Measurements from ENCODE around the gene TCERG1L.

Gene TCERG1L

DNA sequence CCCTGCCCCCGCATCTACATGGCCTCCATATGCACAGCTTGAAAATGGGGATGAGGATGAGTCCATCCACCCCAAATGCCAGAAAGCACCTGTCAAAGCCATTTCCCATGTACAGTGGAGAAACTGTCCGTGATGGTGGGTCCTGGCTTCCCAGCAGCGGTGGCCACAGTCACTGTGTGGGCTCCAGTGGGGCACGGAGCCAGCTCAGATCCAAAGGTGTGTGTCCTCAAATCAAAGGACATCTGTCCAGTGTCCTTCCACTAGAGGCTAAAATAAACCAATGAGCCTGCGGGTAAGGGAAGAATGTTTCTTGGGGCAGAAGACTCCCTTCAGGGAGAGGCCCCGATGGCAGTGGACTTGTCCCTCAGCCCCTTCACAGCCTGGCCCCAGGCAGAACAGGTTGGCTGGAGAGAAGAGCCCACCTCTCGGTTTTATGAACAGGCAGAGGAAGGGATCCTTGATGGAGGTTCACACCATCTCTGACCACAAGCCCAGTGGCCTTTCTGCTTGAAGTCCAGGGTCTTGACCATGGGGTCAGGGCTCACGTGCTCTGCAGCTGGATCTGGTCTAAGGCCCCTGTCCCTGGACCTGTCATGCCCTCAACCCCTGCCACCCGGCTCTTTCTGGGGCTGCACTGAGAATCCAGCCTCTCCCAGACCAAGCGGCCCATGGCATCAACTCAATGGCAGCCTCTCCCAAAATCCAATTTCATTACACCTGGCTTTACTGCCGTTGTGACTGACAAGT lies 106.9 kb downstream of the TCERG1L start:
- no peak for DNase-seq

DNA sequence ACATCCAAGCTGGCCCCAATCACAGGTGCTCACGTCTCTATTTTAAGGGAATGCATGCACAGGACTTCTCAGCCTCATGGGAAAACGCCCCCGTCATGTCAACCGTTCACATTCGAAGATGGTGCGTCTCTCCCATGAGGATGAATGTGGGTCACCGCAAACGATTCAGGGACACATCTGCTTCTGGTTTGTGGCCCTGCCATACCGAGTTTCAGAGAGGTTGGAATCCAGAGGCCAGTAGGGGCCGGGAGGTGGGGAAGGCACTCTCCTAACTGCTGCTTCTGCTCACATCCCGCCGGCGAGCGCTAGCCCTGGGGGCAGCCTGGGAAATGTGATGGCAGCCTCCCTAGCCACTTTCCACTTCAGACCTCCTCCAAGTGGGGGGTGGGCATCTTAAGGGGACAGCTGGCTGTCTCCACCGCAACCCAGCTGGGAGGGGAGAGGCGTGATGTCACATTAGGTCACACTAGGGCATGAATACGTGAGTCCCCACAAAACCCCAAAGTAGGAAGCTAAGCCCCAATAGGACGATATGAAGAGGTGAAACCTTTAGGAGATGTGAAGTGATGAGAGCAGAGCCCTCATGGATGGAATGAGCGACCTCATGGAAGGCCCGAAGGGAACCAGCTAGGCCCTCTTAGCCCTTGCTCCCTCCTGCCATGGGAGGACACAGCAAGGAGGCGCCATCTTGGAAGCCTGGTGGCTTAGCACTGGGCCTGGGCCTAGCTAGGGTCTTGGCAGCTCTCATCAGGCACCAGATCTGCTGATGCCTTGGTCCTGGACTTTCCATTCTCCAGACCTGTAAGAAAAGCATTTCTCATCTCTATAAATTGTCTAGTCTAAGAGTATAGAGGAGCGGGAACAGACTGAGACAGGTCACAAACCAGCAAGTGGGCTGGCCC lies 107.8 kb downstream of the TCERG1L start:
- DNase-seq: no peak

DNA sequence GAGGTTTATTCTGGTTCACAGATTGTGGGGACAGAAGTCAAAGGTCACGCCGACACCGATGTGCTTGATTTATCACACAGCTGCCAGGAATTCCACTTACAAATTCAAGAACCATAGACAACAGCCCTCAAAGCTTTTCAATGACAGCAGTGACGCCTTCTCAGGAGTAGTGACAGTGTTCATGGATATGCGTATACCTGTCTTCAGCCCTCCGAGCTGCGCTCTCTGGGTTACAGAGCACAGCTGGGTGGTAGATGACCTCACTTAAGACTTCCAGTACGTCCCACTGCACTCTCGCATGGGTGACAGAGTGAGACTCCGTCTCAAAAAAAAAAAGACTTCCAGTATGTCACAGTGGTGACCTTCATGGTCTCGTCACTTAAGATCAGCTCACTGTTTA lies 108.5 kb downstream of the TCERG1L start:
- DNase-seq: peak; percentile 45

DNA sequence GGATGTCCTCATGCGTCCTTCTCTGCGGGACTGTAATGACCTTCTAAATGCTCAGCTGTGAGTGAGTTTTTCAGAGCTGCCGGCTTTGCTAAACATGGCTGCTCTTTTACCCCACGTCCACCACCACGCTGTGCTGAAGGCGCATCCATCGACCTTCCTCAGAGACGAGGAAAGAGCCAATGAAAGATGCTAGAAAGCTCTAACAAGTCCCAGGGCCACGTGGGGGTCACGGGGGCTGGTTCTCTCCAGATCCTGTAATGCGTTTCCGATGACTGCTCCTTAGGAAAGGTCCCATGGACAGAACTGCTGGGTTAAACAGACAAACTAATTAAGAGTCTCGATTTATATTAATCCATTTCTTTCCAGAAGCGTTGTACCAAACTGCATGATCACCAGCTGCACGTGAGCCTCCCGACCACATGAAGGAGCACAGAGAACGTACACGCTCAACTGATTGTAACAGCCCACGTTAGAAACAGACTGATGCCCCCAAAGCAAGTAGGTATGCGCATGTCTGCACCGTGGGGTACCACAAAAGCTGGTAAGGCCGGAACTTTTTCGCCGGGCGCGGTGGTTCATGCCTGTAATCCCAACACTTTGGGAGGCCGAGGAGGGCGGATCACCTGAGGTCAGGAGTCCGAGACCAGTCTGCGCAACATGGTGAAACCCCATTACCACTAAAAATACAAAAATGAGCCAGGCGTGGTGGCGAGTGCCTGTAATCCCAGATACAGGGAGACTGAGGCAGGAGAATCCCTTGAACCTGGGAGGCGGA lies 109.6 kb downstream of the TCERG1L start:
- no peak for DNase-seq

DNA sequence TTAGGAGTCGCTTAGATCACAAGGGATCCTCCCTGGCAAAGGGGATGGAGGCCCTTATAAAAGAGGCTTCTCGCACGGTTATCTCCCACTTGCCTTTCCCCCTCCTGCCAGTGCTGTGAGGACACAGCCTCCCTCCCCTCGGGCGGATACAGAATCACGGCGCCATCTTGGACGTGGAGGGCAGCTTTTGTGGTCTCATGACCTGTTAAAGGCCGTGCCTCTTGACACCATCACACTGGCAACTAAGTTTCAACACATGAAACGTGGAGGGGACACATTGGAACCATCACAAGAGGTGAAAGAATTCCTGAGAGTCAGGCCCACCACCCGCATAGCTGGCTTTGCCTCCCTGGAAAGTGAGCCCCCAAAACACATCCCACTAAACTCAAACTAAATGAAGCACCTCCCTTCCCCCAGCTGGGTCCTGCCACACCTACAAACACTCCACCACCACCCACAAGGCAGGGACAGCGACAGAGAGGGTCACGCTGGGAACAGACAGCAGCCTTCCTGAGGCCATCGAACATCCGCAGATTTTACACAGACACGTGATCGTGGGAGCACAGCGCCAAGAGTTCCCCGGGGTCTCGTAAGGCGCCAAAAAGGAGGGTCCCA lies 110.6 kb downstream of the TCERG1L start:
- no peak for DNase-seq

DNA sequence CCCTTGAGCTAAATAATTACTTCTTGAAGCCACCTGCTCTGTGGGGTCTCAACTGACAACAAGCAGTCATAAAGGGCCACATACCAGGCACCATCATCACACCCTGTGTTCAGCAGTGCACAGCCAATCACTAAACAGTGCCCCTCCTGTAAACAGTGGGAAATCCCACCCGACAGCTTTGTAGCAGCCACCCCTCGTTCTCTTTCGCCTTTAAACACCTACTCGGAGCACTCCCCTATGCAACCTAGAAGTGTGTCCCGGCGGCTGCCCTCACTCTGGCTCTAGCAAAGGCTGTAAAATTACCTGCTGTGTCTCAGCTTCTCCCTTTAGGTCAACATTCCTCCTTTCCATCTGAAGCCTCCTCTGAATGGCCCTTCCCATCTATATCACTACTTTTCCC lies 111.9 kb downstream of the TCERG1L start:
- no peak for DNase-seq

DNA sequence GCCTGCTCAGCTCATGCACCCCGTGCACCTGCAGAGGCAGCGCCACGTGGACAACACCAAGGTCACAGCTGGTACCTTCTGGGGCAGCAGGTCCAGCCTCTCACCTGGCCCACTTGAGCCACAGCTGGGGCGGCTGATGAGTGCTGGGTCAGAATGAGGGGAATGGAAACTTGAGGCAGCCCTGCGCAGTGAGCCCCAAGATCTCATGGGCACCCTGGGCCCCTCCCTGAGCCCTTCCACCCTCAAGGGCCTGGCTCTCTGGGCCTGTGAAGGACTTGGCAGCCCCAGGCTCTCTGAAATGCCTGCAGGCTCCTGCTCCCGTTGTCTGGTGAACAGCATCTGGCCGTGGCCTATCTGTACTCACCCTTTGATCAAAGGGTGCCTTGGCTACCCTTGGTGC lies 112.7 kb downstream of the TCERG1L start:
- no peak for DNase-seq

DNA sequence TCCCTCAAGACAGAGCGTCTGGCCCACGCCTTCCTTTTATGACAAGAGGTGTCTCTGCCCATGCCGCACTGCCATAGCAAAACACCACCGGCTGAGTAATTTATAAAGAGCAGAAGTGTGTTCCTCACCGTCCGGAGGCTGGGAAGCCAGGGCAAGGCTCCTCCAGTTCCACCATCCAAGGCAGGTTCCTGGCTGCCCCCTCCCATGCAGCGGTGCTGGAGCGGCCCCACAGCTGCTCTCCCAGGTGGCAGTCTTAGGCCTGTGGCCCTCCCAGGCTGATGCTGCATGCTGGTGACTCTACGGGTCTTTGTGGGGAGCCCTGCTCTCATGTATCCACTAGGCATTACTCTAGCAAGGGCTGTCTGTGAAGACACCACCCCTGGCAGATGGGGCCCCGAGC lies 113.1 kb downstream of the TCERG1L start:
- DNase-seq: no peak

DNA sequence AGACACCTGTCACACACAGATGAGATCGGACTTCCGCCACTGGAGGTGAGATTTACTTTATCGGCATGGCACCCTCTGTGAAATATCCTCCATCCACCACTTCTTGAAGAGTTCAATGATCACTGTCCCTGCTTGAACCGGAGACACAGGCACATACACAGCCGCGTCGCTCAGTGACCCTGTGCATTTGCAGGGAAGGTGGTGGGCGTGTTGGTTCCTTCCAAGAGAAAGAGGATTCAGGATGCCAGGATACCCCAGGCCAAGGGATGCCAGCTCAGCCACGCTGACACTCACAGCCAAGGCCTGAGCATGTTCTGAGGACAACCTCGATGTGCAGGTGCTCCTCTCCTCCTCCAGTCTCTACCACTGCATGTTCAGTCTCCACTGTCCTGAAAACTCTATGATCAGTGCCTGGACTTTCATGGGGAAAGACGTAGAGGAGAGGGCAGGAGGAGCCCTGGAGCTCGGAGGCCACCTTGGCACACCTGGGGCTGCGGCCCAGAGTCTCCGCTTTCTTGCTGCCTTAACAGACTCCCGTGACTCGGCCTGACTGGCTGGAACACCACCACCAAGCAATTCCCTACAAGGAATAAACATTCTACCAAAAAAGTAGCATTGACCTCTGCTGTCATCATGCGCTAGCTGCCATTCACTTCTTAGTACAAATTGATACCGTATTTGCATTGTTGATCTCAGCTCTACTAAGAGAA lies 115.2 kb downstream of the TCERG1L start:
- no peak for DNase-seq

DNA sequence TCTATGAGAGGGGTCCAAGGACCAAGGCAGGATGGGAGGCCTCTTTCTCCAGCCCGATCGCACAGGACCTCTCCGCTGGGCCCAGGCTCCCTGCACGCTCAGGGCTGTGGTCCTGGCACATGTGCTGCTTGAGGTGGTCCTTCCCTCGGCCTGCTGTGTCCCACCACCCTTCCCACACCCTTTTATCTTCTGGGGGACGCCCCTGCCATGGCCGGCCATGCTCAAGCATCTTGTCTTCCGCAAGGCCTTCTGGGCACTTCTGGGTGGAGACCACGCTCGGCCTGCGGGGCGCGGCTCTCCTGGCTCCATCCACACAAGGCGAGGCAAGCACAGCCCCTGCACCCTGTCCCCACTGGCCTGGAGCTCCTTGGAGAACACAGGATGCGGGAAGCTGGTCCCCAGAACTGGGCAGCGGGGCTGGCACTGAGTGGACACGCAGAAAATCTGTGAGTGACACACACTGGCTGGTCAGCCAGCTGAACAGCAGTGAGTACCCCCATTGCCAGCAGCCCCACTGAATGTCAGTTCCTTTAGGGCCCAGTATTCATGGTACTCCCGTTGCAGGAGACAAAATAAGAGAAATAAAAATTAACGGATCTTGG lies 115.9 kb downstream of the TCERG1L start:
- no peak for DNase-seq

DNA sequence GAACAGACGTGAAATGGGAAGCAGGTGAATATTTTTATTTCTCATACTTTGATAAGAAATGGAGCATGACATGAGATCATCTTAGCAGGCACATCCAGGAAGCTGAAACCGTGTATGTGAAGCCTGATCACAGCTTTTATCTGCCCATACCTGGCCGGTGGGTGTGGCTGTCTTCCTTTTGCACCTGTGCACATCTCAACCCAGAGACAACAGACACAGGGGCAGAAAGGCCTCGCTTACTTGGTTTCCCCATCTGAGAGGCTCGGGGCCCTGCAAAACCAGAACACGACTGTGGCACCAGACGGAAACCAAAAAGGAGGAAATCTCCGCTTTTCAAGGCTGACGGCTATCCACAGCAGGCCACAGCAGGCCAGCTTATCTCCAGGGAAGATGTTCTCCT lies 116.4 kb downstream of the TCERG1L start:
- no peak for DNase-seq

DNA sequence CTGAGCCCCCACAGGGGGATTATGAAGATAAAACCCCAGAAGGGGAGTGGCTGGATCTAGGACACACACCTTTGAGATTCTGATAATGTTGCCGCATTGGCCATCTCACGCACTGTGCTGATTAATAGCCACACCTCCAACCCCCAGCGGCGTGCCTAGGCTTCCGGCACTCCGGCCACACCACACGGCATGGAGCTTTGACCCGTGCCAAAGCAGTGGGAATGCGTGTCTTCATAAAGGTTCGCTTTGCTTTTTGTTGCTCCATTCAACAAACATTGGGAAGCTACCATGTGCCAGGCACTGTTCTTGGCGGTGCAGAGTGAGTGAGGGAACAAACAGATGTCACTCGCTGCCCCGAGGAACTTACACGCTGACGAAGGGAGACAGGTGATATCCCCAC lies 117.6 kb downstream of the TCERG1L start:
- DNase-seq: no peak

DNA sequence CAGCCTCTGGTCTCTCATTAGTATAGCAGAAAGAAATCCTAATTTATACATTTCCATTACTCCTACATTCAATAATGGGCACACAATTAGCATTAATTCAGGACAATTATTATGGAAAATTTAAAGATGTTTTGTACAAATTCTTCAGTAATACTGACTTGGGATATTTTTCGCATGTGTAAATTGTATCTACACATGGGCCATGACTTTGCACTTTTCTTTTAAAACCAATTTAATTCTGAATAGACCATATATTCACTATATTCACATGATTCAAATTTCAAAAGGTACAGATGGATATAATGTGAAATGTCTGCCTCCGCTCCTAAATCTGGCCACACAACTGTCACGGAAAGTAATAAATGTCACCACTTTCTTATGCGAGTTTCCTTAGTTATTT lies 123.0 kb downstream of the TCERG1L start:
- no peak for DNase-seq

DNA sequence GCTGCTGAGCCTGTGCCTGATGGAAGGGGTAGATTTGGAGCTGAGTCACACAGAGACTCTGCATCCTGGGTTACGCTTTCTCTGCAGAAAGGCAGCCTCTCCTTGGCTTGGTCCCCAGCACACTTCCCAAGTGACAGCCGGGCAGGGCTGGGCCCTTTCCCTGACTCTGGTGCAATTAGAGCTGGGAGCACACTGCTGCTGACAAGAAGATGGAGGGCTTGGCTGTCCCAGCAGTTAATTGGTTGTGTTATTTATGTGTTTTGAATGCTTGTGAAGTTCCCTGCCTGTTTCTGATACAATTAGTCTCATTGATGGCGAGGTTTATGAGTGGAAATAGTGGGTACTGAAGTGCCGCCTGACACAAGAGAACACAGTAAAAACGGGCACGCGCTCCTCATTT lies 123.6 kb downstream of the TCERG1L start:
- DNase-seq: no peak

DNA sequence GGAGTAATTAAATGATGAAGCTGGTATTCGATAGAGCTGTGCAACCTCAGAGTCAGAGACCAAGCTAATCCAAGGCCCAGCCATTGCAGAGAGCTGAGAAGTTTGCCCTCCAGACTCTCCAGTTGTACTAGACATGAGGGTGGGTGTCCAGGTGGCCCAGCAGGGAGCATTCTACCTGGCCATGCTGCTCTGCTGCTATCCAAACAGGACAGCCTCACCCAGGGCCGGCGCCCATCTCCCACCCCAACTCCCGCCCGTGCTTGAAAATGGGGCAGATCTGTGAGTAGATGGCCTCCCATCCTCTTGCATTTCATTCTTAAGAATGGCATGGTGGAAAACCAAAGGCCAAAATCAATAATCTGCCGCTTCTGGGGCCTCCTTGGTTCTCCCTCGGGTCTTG lies 124.2 kb downstream of the TCERG1L start:
- DNase-seq: no peak

DNA sequence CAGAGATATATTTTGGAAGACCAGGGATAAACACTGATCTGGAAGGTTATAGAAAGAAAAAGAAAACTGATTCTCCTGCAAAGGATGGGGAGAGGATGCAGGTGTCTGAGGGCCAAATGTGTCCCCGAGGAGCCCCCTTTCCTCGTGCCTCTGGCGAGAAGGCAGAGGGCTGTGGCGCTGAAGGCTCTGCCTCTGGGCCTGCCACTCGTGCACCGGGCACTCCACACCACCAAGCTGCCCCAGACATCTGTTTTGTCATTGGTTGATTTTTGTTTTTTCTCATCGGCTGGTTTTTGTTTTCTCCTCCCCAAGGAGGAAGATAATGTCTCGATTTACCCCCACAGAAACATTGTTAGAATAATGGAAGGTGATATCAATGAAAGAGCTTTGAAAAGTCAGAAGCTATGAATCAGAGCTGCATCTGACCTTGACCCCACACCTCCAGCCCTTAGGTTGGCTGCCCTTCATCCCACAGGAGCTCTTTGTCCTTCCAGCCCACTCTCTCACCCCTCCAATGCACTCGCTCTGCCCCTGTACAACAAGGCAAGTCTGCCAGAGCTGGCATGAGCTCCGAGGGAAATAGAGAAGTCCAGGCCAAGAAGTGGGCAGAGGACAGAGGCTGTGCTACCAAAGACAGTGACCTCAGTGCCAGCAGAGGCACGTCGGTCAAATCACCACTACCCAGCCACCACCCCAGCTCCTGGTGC lies 124.8 kb downstream of the TCERG1L start:
- DNase-seq: no peak

DNA sequence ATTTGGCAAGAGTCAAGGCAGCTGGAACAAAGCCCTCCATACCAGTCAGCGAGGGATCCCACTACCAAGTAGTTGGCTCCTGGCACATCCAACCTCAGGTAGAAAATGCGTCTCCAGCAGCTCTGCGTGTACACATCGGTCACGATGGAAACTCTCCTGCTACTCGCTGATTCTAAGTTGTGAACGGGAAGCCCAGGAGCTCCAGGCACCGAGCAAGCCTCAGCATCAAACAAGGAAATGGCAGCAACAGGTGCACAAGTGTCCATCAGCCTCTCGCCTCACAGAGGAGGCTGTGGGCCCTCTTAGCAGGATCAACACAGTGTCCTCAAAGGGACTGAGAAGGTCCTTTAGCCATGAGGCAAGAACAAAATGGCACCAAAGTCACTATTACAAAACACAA lies 127.0 kb downstream of the TCERG1L start:
- no peak for DNase-seq

DNA sequence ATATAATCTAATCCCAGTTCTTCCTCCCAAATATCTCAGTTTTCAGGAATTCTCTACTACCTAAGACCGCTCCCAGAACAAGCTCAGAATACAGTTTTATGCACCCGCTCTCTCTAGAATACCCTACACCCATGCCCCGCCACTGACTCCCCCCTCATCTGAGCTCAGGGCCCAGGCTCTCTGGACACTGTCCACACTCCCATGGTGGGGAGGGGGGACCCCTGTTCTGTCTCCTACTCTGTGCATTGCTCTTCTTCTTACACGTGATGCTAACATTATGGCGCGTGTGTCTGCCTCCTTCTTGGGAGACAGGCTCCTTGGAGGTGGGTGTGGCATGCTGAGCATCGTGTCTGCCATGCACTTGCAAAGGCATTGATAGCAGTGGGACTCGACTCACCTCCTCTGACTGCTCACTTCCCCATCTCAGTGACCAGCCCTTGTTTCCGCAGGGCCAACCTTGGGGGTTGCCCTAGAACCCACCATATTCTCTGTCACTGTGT lies 127.9 kb downstream of the TCERG1L start:
- no peak for DNase-seq

DNA sequence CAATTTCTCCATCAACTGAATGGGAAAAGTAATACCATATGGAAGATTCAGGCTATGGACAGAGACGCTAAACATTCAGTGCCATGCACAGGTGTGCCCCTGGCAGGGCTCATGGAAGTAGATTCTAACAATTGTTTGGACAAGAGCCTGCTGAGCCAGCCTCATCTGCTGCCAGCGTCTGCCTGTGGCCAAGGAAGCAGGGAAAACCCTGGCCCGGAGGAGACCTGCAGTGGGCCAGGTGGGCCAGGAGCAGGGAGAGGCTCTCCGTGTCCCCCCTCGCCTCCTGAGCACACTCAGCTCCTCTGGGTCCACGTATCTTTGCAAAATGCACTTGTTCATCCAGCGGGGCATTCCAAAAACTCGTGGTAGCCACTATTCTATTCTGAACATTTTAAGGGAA lies 130.1 kb downstream of the TCERG1L start:
- no peak for DNase-seq

DNA sequence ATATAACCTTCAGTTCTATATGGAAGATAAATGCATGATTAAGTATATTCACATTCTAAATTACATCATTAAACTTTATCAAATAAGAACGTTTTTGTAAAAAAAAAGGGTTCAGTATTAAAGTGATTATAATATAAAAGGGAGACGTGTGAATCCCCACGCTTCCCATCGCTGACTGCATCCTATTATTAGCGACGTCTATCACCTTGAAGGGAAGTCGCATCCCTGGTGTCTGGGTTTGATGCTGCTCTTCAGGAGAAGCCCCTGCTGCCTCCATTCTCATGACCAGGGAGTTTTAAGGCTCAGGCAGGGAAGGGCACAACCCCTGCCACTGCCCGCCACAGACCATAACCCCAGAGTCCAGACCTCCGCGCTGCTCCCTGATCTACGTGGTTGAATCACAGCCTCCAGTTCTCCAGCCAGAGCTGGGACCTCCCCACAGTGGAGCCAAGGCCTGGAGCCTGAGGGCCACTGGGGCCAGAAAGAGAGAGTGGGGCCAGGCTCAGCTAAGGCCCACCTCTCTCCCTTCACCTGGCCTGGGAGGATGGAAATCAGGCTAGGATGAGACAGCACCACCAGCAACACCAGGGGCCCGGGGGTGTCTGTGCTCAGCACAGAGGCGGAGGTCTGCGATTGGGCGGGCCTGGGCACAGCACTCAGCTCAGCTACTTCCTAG lies 130.6 kb downstream of the TCERG1L start:
- no peak for DNase-seq

DNA sequence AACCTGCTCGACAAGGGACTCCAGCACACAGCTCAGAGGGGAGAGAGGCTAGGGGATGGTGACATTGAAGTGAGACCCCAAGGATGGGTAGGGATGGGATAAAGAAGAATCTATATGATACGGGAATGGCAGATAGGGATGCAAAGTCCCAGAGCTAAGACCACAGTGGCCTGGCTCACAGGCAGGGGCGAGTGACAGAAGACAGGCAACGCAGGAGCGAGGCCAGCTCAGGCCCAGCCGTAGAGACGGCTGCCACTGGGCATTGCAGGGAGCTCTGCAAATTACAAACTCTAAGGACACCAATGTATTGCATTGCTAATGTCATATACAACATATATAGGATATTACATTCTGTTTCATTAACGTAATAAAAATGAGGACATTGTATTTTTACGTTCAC lies 131.4 kb downstream of the TCERG1L start:
- DNase-seq: no peak
